Osteoblast (primary cell): ENCODE measurements around the gene ATM. TPM values are rescaled to one million over a fixed set of nuclear protein-coding genes. Genes with fewer than 3 reads are reported as not detected.

ENCODE experiments used
- DNase-seq: peaks from one replicate; pipeline ENCODE4 v3.0.0; 2011; ENCODE audit warnings: low spot score, mixed read lengths; ENCODE audit not compliant: insufficient read length; ENCODE audit errors: missing footprints
- H2AFZ ChIP-seq: 2 replicates; pipeline ENCODE4 v1.6.0; 2011; ENCODE audit warnings: mild to moderate bottlenecking, low read length
- H3K27ac ChIP-seq: 2 replicates; pipeline ENCODE4 v1.5.1; 2011; ENCODE audit warnings: mild to moderate bottlenecking, low read depth, low read length, moderate library complexity
- H3K27me3 ChIP-seq: 2 replicates; pipeline ENCODE4 v1.6.0; 2012; ENCODE audit warnings: mild to moderate bottlenecking, control low read depth, inconsistent platforms, low read length, moderate library complexity; ENCODE audit not compliant: insufficient read depth
- H3K36me3 ChIP-seq: 2 replicates; pipeline ENCODE4 v1.5.1; 2011; ENCODE audit warnings: mild to moderate bottlenecking, low read length, control low read depth, moderate library complexity; ENCODE audit not compliant: insufficient read depth
- H3K4me1 ChIP-seq: 2 replicates; pipeline ENCODE4 v1.5.1; 2011; ENCODE audit warnings: mild to moderate bottlenecking, low read length, control low read depth, moderate library complexity; ENCODE audit not compliant: insufficient read depth
- H3K4me2 ChIP-seq: 2 replicates; pipeline ENCODE4 v1.6.0; 2011; ENCODE audit warnings: mild to moderate bottlenecking, low read length; ENCODE audit not compliant: insufficient read depth
- H3K4me3 ChIP-seq: fragments of 200-600 bp; sonication (generic); 3 replicates; pipeline ENCODE4 v1.5.1; 2012; ENCODE audit warnings: mild to moderate bottlenecking, low read length, inconsistent platforms; ENCODE audit not compliant: insufficient read depth
- H3K79me2 ChIP-seq: 2 replicates; pipeline ENCODE4 v1.6.0; 2012; ENCODE audit warnings: mild to moderate bottlenecking, low read length, control low read depth, inconsistent platforms; ENCODE audit not compliant: insufficient read depth
- H3K9me3 ChIP-seq: 2 replicates; pipeline ENCODE4 v1.5.1; 2011; ENCODE audit warnings: low read depth, low read length, control low read depth
- H4K20me1 ChIP-seq: 2 replicates; pipeline ENCODE4 v1.6.0; 2012; ENCODE audit warnings: mild to moderate bottlenecking, low read length, control low read depth; ENCODE audit not compliant: insufficient read depth
- CTCF ChIP-seq: IDR thresholded peaks from 2 replicates; pipeline ENCODE4 v1.5.1; 2011; ENCODE audit warnings: mild to moderate bottlenecking, low read depth, low read length, moderate library complexity; ENCODE audit errors: extremely low read depth
- total RNA-seq: library from RNA; depleted of rRNA; stranded (reverse); fragments of >200 nt; gene quantifications from 2 replicates; pipeline ENCODE4 v1.2.3, GENCODE V29; 2012

ATM gene
- total RNA-seq, 1 donor: 172 TPM

GRCh38 chr11:108351468-108351867, 128.6 kb downstream of the ATM start:
- H3K27me3 ChIP-seq: no peaks in the 10 kb centered on the region
- no peak overlapping the region for H3K27ac ChIP-seq
- H3K79me2 ChIP-seq: no peaks in the 10 kb centered on the region
- H4K20me1 ChIP-seq: no peaks in the 10 kb centered on the region
- no peak overlapping the region for H3K4me3 ChIP-seq
- no peak overlapping the region for H2AFZ ChIP-seq
- no peaks in the 10 kb centered on the region for H3K4me1 ChIP-seq
- DNase-seq: no peak
- peaks cover 44% of the 10 kb centered on the region for H3K36me3 ChIP-seq
- no peaks in the 10 kb centered on the region for H3K9me3 ChIP-seq
- H3K4me2 ChIP-seq: no peak overlapping the region
- TF ChIP-seq CTCF: no peak

- no peaks in the 10 kb centered on the region for H4K20me1 ChIP-seq
- H3K4me2 ChIP-seq: no peak overlapping the region
- H2AFZ ChIP-seq: no peak overlapping the region
- no peaks in the 10 kb centered on the region for H3K79me2 ChIP-seq
- H3K27me3 ChIP-seq: no peaks in the 10 kb centered on the region
- H3K36me3 ChIP-seq: peaks cover 5% of the 10 kb centered on the region
- no peaks in the 10 kb centered on the region for H3K9me3 ChIP-seq
- H3K4me3 ChIP-seq: no peak overlapping the region
- no peak for TF ChIP-seq CTCF
- no peak overlapping the region for H3K27ac ChIP-seq
- H3K4me1 ChIP-seq: peaks cover 6% of the 10 kb centered on the region
- no peak for DNase-seq
These were observed 141.3 kb downstream of the ATM start for GRCh38 chr11:108364159-108364558.

- no peak overlapping the region for H2AFZ ChIP-seq
- peaks cover 6% of the 10 kb centered on the region for H3K4me1 ChIP-seq
- H3K27me3 ChIP-seq: no peaks in the 10 kb centered on the region
- no peak for TF ChIP-seq CTCF
- peaks cover 5% of the 10 kb centered on the region for H3K36me3 ChIP-seq
- H4K20me1 ChIP-seq: no peaks in the 10 kb centered on the region
- no peak overlapping the region for H3K27ac ChIP-seq
- H3K9me3 ChIP-seq: no peaks in the 10 kb centered on the region
- DNase-seq: no peak
- H3K4me3 ChIP-seq: no peak overlapping the region
- no peaks in the 10 kb centered on the region for H3K79me2 ChIP-seq
- H3K4me2 ChIP-seq: no peak overlapping the region
These were observed 145.3 kb downstream of the ATM start for GRCh38 chr11:108368134-108368533.

GRCh38 chr11:108369064-108369463, 146.2 kb downstream of the ATM start:
- H3K4me3 ChIP-seq: no peak overlapping the region
- DNase-seq: no peak

More at GRCh38 chr11:108369064-108369463, 146.2 kb downstream of the ATM start:
- peaks cover 5% of the 10 kb centered on the region for H3K36me3 ChIP-seq
- H3K9me3 ChIP-seq: no peaks in the 10 kb centered on the region
- H2AFZ ChIP-seq: no peak overlapping the region
- no peaks in the 10 kb centered on the region for H3K27me3 ChIP-seq
- TF ChIP-seq CTCF: no peak
- no peak overlapping the region for H3K27ac ChIP-seq
- no peak overlapping the region for H3K4me2 ChIP-seq
- no peaks in the 10 kb centered on the region for H4K20me1 ChIP-seq
- H3K79me2 ChIP-seq: no peaks in the 10 kb centered on the region
- H3K4me1 ChIP-seq: peaks cover 3% of the 10 kb centered on the region
